Erythroblast (primary cell): ENCODE data around the gene HLCS.

Source experiments
- GATA1 ChIP-seq: IDR thresholded peaks from 2 replicates; pipeline ENCODE4 v1.6.1; 2011; ENCODE audit warnings: low read depth, mild to moderate bottlenecking, control low read depth, low read length, moderate library complexity
- POLR2A ChIP-seq: IDR thresholded peaks from 2 replicates; pipeline ENCODE4 v1.6.1; 2011; ENCODE audit warnings: mild to moderate bottlenecking, low read length

- no peak for TF ChIP-seq POLR2A
- TF ChIP-seq GATA1: no peak
Measured at GRCh38 chr21:37006486-37007291, 40.2 kb upstream of the HLCS start, which contains the start of gene RIPPLY3.
